ENCODE data around the gene B4GALT6.

DNA sequence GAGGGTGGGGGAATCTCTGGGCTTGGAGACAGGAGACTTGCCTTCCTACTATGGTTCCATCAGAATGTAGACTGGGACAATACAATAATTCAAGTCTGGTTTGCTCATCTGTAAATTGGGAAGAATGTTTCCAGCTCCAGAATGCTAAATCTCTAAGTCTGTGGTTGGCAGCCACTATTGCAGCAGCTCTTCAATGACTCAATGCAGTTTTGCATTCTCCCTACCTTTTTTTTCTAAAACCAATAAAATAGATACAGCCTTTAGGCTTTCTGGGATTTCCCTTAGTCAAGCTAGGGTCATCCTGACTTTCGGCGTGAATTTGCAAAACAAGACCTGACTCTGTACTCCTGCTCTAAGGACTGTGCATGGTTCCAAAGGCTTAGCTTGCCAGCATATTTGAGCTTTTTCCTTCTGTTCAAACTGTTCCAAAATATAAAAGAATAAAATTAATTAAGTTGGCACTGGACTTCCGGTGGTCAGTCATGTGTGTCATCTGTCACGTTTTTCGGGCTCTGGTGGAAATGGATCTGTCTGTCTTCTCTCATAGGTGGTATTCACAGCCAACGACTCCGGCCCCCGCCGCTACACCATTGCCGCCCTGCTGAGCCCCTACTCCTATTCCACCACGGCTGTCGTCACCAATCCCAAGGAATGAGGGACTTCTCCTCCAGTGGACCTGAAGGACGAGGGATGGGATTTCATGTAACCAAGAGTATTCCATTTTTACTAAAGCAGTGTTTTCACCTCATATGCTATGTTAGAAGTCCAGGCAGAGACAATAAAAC is 86.2 kb downstream of the B4GALT6 start:
- TF ChIP-seq, protein P1, sequence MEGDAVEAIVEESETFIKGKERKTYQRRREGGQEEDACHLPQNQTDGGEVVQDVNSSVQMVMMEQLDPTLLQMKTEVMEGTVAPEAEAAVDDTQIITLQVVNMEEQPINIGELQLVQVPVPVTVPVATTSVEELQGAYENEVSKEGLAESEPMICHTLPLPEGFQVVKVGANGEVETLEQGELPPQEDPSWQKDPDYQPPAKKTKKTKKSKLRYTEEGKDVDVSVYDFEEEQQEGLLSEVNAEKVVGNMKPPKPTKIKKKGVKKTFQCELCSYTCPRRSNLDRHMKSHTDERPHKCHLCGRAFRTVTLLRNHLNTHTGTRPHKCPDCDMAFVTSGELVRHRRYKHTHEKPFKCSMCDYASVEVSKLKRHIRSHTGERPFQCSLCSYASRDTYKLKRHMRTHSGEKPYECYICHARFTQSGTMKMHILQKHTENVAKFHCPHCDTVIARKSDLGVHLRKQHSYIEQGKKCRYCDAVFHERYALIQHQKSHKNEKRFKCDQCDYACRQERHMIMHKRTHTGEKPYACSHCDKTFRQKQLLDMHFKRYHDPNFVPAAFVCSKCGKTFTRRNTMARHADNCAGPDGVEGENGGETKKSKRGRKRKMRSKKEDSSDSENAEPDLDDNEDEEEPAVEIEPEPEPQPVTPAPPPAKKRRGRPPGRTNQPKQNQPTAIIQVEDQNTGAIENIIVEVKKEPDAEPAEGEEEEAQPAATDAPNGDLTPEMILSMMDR (optimal IDR thresholded peaks at IDR 0.05 in 1 of 3, IDR thresholded peaks at IDR 0.05 in 1 of 3, conservative IDR thresholded peaks at IDR 0.05 in 1 of 3; ENCODE audit: extremely low read depth in 1 of 3, insufficient read depth in 2 of 3, low read length in 3 of 3), result no peak
- TF ChIP-seq EZH2 (IDR thresholded peaks at IDR 0.05; ENCODE audit: low read length), result no peak

Data from keratinocyte (primary cell).